GM19328 (cell line): ENCODE measurements around the gene CAP1.

Source experiments
- ATAC-seq: cut with Tn5 transposase; IDR thresholded peaks from one replicate; pipeline ENCODE4 v1.9.1; 2021; ENCODE audit warnings: mild to moderate bottlenecking, moderate library complexity; ENCODE audit not compliant: unreplicated experiment

The CAP1 gene

DNA sequence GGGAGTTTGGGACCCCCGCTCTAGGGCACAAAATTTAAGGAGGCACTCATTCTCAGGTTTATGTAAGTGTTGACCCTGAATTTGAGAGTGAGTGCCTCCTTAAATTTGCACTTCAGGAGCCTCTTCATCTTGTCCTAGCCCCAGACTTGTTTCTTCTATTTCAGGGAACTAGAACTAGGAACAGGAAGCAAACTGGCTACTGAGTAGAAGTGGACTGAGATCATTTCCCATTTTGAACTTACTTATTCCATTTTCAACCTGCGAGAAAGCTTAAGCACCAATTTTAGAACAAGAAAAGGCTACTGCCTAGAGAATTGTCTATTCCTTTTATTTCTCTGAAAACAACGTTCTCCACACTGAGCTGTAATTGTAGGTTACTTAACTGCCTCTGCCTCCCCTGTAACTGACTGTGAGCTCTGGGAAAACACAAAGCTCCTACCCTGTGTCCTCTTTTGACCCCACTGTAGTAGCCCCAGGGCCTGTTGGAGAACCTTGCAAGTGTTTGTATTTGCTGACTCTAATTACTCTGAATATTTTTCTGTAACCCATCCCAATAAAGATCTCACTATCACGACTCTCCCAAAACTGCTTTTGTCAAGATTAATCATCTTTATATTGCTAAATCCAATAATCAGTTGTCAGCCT lies 54.1 kb downstream of the CAP1 start:
- ATAC-seq: no peak

- ATAC-seq: no peak
Measured at GRCh38 chr1:40095806-40096205, 55.3 kb downstream of the CAP1 start.

DNA sequence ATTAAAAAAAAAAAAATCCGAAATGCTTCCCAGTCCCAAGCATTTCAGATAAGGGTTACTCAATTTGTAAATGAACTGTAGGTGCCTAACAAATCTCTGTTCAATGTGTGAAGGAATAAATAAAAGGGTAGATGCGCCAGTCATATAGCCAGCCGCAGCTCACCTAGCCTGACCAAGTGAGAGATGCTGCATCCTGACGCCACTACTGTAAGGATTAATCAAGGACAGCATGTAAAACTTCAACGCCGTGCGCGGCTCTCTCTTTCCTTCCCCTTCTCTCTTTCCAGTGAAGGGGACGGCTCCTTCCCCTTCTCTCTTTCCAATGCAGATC lies 56.1 kb downstream of the CAP1 start:
- no peak for ATAC-seq

DNA sequence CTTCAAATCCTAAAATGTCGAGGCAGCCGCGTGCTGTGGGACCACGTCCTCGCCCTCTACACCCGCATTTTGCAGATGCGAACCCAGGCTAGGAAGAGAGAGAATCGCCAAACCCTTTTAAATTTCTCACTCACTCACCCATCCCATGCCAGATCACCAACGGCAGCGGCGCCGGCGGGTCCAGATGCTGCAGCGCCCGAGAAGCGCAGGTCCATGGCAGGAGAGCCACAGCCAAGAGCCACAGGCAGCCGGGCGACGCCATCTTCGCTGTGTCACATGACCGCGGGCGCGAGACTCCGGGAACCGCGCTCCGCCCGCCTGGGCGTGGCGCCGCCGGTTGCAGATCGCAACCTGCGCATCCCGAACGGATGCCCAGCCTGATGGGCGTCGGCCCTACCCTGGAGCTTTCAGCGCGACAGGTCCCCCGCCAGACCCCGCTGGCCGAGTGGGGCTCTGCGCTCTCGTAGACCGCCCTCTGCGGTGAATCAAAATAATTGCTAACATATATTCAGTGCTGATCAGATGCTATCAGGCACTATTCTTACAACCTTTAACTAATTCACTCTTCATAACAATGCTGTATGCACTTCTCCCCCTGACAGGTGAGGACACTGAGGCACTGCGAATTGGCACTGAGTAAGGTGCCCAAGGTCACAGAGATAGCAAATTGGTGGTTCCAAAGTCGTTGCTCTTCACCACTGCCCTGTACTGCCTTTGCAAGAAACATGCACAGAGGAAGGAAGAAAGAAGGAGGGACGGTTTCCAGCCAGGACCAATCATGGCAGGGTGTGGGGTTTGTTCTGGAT lies 56.7 kb downstream of the CAP1 start, which contains the start of gene PPT1:
TSS of gene PPT1 (minus strand) at position 276 of the 806 bp plus-strand sequence. CDS start at position 262, 14 bp downstream.
- ATAC-seq: peak; percentile 78

GRCh38 chr1:40102038-40102437 lies 61.5 kb downstream of the CAP1 start:
- ATAC-seq: no peak

DNA sequence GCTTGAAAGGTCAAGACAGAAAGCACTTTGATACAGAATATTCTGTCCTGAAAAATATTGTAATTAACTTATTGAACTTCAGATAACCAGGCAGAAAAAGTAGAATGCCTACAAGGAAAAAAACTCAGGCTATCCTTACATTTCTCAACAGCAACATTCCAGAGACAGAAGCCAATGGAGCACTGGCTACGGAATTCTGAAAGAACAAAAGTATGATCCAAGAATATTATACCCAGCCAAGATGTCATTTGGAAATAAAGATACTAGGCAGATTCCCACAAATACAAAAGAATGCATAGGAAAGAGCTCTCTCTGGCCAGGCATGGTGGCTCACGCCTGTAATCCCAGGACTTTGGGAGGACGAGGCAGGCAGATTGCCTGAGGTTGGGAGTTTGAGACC lies 62.4 kb downstream of the CAP1 start:
- no peak for ATAC-seq

GRCh38 chr1:40105028-40105427 lies 64.5 kb downstream of the CAP1 start:
- ATAC-seq: no peak

DNA sequence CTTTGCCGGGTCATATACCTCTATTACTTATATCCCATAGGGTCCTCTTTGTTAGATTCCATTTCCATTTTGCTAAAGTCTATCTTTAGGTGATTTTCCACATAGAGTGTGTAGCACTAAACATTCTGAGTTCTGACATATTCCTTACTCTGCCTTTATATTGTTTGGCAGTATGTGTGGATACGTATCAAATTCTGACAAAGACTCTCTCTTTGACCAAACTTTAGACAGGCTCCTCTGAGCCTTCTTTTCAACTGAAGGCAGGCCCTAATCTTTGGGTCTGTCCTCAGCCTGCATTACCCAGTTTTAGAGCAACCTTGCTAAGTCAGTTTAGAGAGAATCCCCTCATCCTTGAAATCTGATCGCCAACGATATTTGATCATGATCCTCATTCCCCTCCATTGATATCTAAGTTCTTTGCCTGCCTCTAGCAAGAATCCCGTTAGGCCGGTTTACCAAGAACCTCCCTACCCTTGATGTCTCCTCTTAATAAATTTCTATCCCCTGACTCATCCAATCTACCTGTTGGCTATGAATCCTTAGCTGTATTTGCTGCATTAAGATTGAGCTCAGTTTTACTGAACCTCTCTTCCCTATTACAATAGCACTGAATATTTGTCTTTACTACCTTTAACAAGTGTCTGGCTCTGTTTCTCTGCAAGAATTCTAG lies 66.9 kb downstream of the CAP1 start:
- ATAC-seq: no peak

DNA sequence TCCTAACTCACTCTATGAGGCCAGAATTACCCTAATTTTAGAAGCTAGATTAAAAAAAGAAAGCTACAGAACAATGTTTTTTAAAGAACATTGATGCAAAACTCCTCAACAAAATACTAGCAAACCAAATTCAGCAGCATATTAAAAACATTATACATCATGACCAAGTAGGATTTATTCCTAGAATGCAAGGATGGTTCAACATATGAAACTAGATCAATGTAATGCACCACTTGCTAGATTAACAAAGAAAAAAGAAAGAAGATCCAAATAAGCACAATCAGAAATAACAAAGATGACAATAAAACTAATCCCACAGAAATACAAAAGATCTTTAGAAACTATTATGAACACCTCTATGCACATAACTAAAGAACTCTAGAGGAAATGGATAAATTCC lies 69.9 kb downstream of the CAP1 start:
- ATAC-seq: no peak

GRCh38 chr1:40114400-40114799 lies 73.9 kb downstream of the CAP1 start:
- ATAC-seq: no peak

GRCh38 chr1:40120128-40120527 lies 79.6 kb downstream of the CAP1 start:
- no peak for ATAC-seq
